ENCODE measurements around the gene DDO. TPM values are rescaled to one million over a fixed set of nuclear protein-coding genes. Genes with fewer than 3 reads are reported as not detected.

DDO gene
- polyA plus RNA-seq, 1 experiment: 0.68 TPM

- ChIA-PET CTCF (interaction anchor here (1.6 kb wide), 1 partner anchor 362 kb away, joined by 4 read pairs; no protein-coding TSS in a partner anchor), POLR2A (no interaction called here)
- no peak overlapping the region for H3K27ac ChIP-seq (ENCODE audit: low read depth, low read length)
- DNase-seq (ENCODE audit: low read depth, low spot score): no peak
- TF ChIP-seq, protein P1, sequence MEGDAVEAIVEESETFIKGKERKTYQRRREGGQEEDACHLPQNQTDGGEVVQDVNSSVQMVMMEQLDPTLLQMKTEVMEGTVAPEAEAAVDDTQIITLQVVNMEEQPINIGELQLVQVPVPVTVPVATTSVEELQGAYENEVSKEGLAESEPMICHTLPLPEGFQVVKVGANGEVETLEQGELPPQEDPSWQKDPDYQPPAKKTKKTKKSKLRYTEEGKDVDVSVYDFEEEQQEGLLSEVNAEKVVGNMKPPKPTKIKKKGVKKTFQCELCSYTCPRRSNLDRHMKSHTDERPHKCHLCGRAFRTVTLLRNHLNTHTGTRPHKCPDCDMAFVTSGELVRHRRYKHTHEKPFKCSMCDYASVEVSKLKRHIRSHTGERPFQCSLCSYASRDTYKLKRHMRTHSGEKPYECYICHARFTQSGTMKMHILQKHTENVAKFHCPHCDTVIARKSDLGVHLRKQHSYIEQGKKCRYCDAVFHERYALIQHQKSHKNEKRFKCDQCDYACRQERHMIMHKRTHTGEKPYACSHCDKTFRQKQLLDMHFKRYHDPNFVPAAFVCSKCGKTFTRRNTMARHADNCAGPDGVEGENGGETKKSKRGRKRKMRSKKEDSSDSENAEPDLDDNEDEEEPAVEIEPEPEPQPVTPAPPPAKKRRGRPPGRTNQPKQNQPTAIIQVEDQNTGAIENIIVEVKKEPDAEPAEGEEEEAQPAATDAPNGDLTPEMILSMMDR (IDR thresholded peaks at IDR 0.05; ENCODE audit: low read depth, low read length): no peak
- H3K4me3 ChIP-seq (ENCODE audit: low read depth, low read length): no peak overlapping the region
- H3K27me3 ChIP-seq (ENCODE audit: control insufficient read depth, insufficient read depth, low read length): peaks cover 3% of the 10 kb centered on the region
- H3K9me3 ChIP-seq (ENCODE audit: control insufficient read depth, insufficient read depth, low read length): no peaks in the 10 kb centered on the region
Observed at GRCh38 chr6:110401585-110402176, 13.7 kb downstream of the DDO start.

GRCh38 chr6:110400208-110400607, 15.2 kb downstream of the DDO start:
- DNase-seq (ENCODE audit: low read depth, low spot score): no peak
- ChIA-PET POLR2A (no interaction called here), CTCF (interaction anchor here (1.6 kb wide), 1 partner anchor 361 kb away, joined by 4 read pairs; no protein-coding TSS in a partner anchor)
- TF ChIP-seq, protein P1 (IDR thresholded peaks at IDR 0.05; ENCODE audit: low read depth, low read length): no peak
- peaks cover 6% of the 10 kb centered on the region for H3K27me3 ChIP-seq (ENCODE audit: control insufficient read depth, insufficient read depth, low read length)
- no peak overlapping the region for H3K4me3 ChIP-seq (ENCODE audit: low read depth, low read length)
- no peaks in the 10 kb centered on the region for H3K9me3 ChIP-seq (ENCODE audit: control insufficient read depth, insufficient read depth, low read length)
- H3K27ac ChIP-seq (ENCODE audit: low read depth, low read length): no peak overlapping the region

DNA sequence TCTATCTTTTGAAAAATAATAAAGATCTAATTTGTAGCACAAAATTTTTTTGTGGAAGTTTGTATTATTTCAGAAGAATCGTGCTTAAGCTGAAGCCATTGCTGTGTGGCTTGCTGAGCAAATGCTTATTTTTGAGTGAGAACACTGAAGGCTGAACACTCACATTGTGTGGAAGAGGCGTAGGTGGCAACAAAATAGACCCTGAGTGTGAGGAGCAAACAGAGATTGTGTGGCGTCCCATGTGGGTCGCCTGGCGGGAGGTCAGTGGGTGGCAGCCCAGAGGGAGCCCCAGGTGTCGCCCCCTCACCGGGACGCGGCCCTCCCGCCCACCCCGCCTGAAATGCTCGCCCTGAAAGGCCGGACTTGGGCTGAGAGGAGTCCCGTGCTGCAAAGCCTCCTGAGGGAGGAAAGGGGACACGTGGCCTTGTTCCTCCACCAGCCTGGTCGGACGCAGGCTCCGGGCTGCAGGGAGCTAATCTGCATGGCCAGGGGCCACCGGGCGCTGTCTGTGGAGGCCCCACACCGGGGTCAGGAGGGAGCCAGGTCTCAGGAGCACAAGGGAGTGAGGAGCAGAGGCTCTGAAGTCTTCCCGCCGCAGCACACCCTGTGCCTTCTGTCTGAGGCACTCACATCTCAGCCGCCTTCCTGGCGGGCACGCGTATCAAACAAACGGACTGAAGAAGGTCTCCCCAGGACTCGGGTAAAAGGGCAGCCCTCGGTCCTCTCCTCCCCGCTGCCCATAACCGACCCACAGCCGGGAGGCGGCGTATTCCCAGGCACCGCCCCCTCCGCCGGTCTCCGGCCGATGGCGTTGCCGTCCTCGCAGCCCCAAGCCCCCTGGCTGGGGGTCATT, 15.9 kb downstream of the DDO start:
- ChIA-PET CTCF (interaction anchor here (0.6 kb wide), 1 partner anchor 695 kb away, joined by 3 read pairs; no protein-coding TSS in a partner anchor), POLR2A (interaction anchor here (0.6 kb wide), 1 partner anchor 220 kb away, joined by 4 read pairs; the partner anchor contains the start of gene WASF1)
- Histone ChIP-seq H3K27ac (ENCODE audit: low read depth, low read length) (no peak overlapping the region), H3K9me3 (ENCODE audit: control insufficient read depth, insufficient read depth, low read length) (no peaks in the 10 kb centered on the region), H3K27me3 (ENCODE audit: control insufficient read depth, insufficient read depth, low read length) (peaks cover 6% of the 10 kb centered on the region), H3K4me3 (ENCODE audit: low read depth, low read length) (peak overlapping the region; percentile 5)
- DNase-seq (ENCODE audit: low read depth, low spot score): no peak
- TF ChIP-seq, protein P1 (IDR thresholded peaks at IDR 0.05; ENCODE audit: low read depth, low read length): no peak

DNA sequence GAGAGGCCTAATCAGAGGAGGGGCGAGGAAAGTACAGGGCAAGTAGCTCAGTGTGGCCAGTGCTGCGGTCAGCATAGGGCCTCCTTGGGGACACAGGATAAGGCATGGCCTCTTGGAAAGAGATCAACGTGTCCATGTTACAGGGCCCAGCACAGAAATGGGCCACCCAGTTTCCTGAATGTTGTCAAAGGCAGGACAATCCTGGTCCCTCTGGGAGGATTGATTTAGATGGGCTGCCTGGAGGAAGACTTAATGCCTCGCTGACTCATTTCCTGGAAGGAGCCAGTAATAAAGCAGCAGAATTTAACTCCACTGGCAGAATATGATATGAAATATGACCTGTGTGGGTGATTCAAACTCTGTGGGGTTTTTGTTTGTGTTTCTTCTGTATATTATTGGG, 16.6 kb downstream of the DDO start:
- Histone ChIP-seq H3K4me3 (ENCODE audit: low read depth, low read length) (no peak overlapping the region), H3K27me3 (ENCODE audit: control insufficient read depth, insufficient read depth, low read length) (peaks cover 6% of the 10 kb centered on the region), H3K9me3 (ENCODE audit: control insufficient read depth, insufficient read depth, low read length) (no peaks in the 10 kb centered on the region), H3K27ac (ENCODE audit: low read depth, low read length) (no peak overlapping the region)
- CTCF ChIA-PET: no interaction called here
- TF ChIP-seq, protein P1 (IDR thresholded peaks at IDR 0.05; ENCODE audit: low read depth, low read length): no peak
- POLR2A ChIA-PET: no interaction called here
- no peak for DNase-seq (ENCODE audit: low read depth, low spot score)

- no peak for DNase-seq (ENCODE audit: low read depth, low spot score)
- no peak overlapping the region for H3K4me3 ChIP-seq (ENCODE audit: low read depth, low read length)
- CTCF ChIA-PET: no interaction called here
- peaks cover 6% of the 10 kb centered on the region for H3K27me3 ChIP-seq (ENCODE audit: control insufficient read depth, insufficient read depth, low read length)
- H3K27ac ChIP-seq (ENCODE audit: low read depth, low read length): no peak overlapping the region
- TF ChIP-seq, protein P1 (IDR thresholded peaks at IDR 0.05; ENCODE audit: low read depth, low read length): no peak
- no peaks in the 10 kb centered on the region for H3K9me3 ChIP-seq (ENCODE audit: control insufficient read depth, insufficient read depth, low read length)
- POLR2A ChIA-PET: no interaction called here
Observed at GRCh38 chr6:110395221-110395620, 20.2 kb downstream of the DDO start.

Data from AG04450 (cell line).